CD14-positive monocyte (primary cell): ENCODE data around the gene ZNF649. TPM values are rescaled to one million over a fixed set of nuclear protein-coding genes. Genes with fewer than 3 reads are reported as not detected.

Experiments used
- DNase-seq, 3 donors: peaks; one replicate each; pipeline ENCODE4 v3.0.0-alpha.2; 2011 to 2022
- H2AFZ ChIP-seq: 2 replicates; pipeline ENCODE4 v1.6.0; 2012; ENCODE audit warnings: mild to moderate bottlenecking, low read depth, low read length, inconsistent platforms; ENCODE audit not compliant: insufficient read depth, poor library complexity, severe bottlenecking
- H3K27ac ChIP-seq, 2 donors: 1 replicate in 1 of 2; 2 replicates in 1 of 2; pipeline ENCODE4 v1.5.1; 2012 to 2013; ENCODE audit warnings: low read length in 2 of 2, control low read depth in 1 of 2, inconsistent platforms in 1 of 2, low read depth in 1 of 2, mild to moderate bottlenecking in 1 of 2
- H3K27me3 ChIP-seq, 2 donors: one replicate each; pipeline versions ENCODE4 v1.6.0 to v1.6.1; 2011 to 2013; ENCODE audit warnings: low read length in 2 of 2; ENCODE audit not compliant: control insufficient read depth in 2 of 2, insufficient read depth in 2 of 2
- H3K36me3 ChIP-seq, 2 donors: replicated peaks in 1 of 2; 1 replicate in 1 of 2; 2 replicates in 1 of 2; pipeline versions ENCODE4 v1.5.1 to v1.6.1; 2012 to 2013; ENCODE audit warnings: low read length in 2 of 2, control low read depth in 1 of 2, inconsistent platforms in 1 of 2, mild to moderate bottlenecking in 1 of 2; ENCODE audit not compliant: insufficient read depth in 2 of 2, control insufficient read depth in 1 of 2
- H3K4me1 ChIP-seq, 2 donors: 1 replicate in 1 of 2; 2 replicates in 1 of 2; pipeline versions ENCODE4 v1.5.1 to v1.6.1; 2012 to 2013; ENCODE audit warnings: low read length in 2 of 2, control low read depth in 1 of 2, inconsistent platforms in 1 of 2, mild to moderate bottlenecking in 1 of 2, moderate library complexity in 1 of 2; ENCODE audit not compliant: insufficient read depth in 2 of 2, control insufficient read depth in 1 of 2
- H3K4me2 ChIP-seq: replicated peaks from 2 replicates; pipeline ENCODE3; 2012; ENCODE audit warnings: low read length, moderate library complexity, mild to moderate bottlenecking; ENCODE audit not compliant: poor library complexity, severe bottlenecking; ENCODE audit errors: extremely low read depth
- H3K4me3 ChIP-seq, 3 experiments: fragments of 200-600 bp in 1 of 3; sonication (generic) in 1 of 3; replicated peaks in 1 of 3; 1 replicate in 2 of 3; 2 replicates in 1 of 3; pipeline ENCODE4 v1.5.1; 2011 to 2013; ENCODE audit warnings: low read length in 3 of 3, mild to moderate bottlenecking in 3 of 3, control low read depth in 2 of 3, low read depth in 2 of 3, inconsistent platforms in 1 of 3, moderate library complexity in 1 of 3
- H3K79me2 ChIP-seq: 2 replicates; pipeline ENCODE4 v1.6.0; 2012; ENCODE audit warnings: mild to moderate bottlenecking, control low read depth, inconsistent platforms, low read length, moderate library complexity; ENCODE audit not compliant: insufficient read depth
- H3K9ac ChIP-seq: 2 replicates; pipeline ENCODE4 v1.6.0; 2017; ENCODE audit warnings: low read length, mild to moderate bottlenecking; ENCODE audit not compliant: insufficient read depth, poor library complexity, severe bottlenecking
- H3K9me3 ChIP-seq, 2 donors: replicated peaks in 1 of 2; 1 replicate in 1 of 2; 2 replicates in 1 of 2; pipeline versions ENCODE4 v1.5.1 to v1.6.1; 2012 to 2013; ENCODE audit warnings: low read length in 2 of 2, control low read depth in 1 of 2; ENCODE audit not compliant: control insufficient read depth in 1 of 2, insufficient read depth in 1 of 2
- H4K20me1 ChIP-seq: 2 replicates; pipeline ENCODE4 v1.6.0; 2012; ENCODE audit warnings: mild to moderate bottlenecking, low read length, control low read depth, moderate library complexity; ENCODE audit not compliant: insufficient read depth
- H3K27ac Mint-ChIP-seq, 7 donors: one replicate each; pipeline ENCODE4 v1.8.0; 2020; ENCODE audit warnings: mild to moderate bottlenecking in 7 of 7, mixed read lengths in 7 of 7, moderate library complexity in 6 of 7, inconsistent platforms in 2 of 7
- H3K27me3 Mint-ChIP-seq, 3 donors: one replicate each; pipeline ENCODE4 v1.8.0; 2021 to 2022; ENCODE audit warnings: low read depth in 3 of 3, mild to moderate bottlenecking in 3 of 3, mixed read lengths in 3 of 3, moderate library complexity in 3 of 3, inconsistent platforms in 1 of 3
- H3K36me3 Mint-ChIP-seq, 2 donors: one replicate each; pipeline ENCODE4 v1.8.0; 2020; ENCODE audit warnings: mixed read lengths in 2 of 2, inconsistent platforms in 1 of 2, mild to moderate bottlenecking in 1 of 2
- H3K4me1 Mint-ChIP-seq: one replicate; pipeline ENCODE4 v1.8.0; 2020; ENCODE audit warnings: mild to moderate bottlenecking, mixed read lengths
- H3K4me3 Mint-ChIP-seq, 2 donors: one replicate each; pipeline ENCODE4 v1.8.0; 2020; ENCODE audit warnings: mild to moderate bottlenecking in 2 of 2, mixed read lengths in 2 of 2, moderate library complexity in 1 of 2
- H3K9me3 Mint-ChIP-seq, 7 donors: one replicate each; pipeline ENCODE4 v1.8.0; 2020 to 2022; ENCODE audit warnings: mixed read lengths in 7 of 7, mild to moderate bottlenecking in 6 of 7, moderate library complexity in 6 of 7, inconsistent platforms in 2 of 7
- WGBS: methylation state at CpG from one replicate; pipeline ENCODE4 v1.1.5; 2013; ENCODE audit warnings: missing lambda C conversion rate; ENCODE audit not compliant: insufficient coverage; 5-methylcytosine and 5-hydroxymethylcytosine counted together
- intact Hi-C, 2 donors: fragments of 100-400 bp; cut with micrococcal nuclease; formaldehyde crosslinking; loops; one replicate each; pipeline versions ENCODE4 v1.15.0 to v1.15.1; 2023
- polyA plus RNA-seq, 3 donors: library from polyadenylated mRNA; depleted of rRNA in 1 of 3; unstranded in 2 of 3; stranded (reverse) in 1 of 3; fragments of 300-500 nt in 2 of 3; fragments of >200 nt in 1 of 3; fragmentation: Illumina TruSeq in 2 of 3; gene quantifications; 1 replicate in 2 of 3; 2 replicates in 1 of 3; pipeline ENCODE4 v1.2.3, GENCODE V29; 2012 to 2021
- TF ChIP-seq, protein P1 (sequence below): fragments of 200-600 bp; IDR thresholded peaks from one replicate; pipeline ENCODE4 v1.8.0; 2022; ENCODE audit warnings: antibody characterized with exemption, mild to moderate bottlenecking

Gene ZNF649
- polyA plus RNA-seq, 3 donors: 1.9 to 4.8 (median 3.9) TPM

DNA sequence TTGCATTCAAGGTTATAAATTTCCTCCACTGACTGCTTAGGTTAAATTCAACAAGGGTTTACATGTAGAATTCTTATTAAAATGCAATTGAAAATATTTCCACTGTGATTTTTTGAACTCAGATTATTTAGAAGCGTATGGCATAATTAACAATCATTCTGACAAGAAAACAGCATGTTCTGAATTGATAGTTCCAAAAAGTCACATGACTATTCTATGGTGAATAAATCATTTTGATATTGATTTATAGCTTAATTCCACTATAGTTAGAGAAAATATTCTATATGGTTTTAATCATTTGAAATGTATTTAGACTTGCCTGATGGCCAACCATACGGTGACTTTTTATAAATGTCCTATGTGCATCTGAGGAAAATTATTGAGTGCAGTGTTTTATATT lies 20.1 kb downstream of the ZNF649 start:
- H3K9ac ChIP-seq: no peak overlapping the region
- no peak overlapping the region for H3K27ac ChIP-seq
- Mint-ChIP-seq H3K27me3 (peaks cover 0 to 4% (median 3%) of the 10 kb centered on the region in 3 donors), H3K4me1 (peaks cover 17% of the 10 kb centered on the region), H3K4me3 (no peak overlapping the region), H3K36me3 (peaks cover 18 to 49% of the 10 kb centered on the region in 2 donors), H3K9me3 (peaks cover 45 to 91% (median 75%) of the 10 kb centered on the region in 7 donors), H3K27ac (no peak overlapping the region)
- H3K27me3 ChIP-seq: no peaks in the 10 kb centered on the region
- peaks cover 4 to 33% of the 10 kb centered on the region in 2 donors for H3K36me3 ChIP-seq
- DNase-seq: no peak
- no CpG with 5 or more reads among the region's 2 CpGs for WGBS
- H4K20me1 ChIP-seq: no peaks in the 10 kb centered on the region
- peaks cover 4 to 12% of the 10 kb centered on the region in 2 donors for H3K4me1 ChIP-seq
- peaks cover 52 to 94% of the 10 kb centered on the region in 2 donors for H3K9me3 ChIP-seq
- no peaks in the 10 kb centered on the region for H3K79me2 ChIP-seq
- no peak overlapping the region for H3K4me2 ChIP-seq
- H3K4me3 ChIP-seq: no peak overlapping the region
- TF ChIP-seq, protein P1, sequence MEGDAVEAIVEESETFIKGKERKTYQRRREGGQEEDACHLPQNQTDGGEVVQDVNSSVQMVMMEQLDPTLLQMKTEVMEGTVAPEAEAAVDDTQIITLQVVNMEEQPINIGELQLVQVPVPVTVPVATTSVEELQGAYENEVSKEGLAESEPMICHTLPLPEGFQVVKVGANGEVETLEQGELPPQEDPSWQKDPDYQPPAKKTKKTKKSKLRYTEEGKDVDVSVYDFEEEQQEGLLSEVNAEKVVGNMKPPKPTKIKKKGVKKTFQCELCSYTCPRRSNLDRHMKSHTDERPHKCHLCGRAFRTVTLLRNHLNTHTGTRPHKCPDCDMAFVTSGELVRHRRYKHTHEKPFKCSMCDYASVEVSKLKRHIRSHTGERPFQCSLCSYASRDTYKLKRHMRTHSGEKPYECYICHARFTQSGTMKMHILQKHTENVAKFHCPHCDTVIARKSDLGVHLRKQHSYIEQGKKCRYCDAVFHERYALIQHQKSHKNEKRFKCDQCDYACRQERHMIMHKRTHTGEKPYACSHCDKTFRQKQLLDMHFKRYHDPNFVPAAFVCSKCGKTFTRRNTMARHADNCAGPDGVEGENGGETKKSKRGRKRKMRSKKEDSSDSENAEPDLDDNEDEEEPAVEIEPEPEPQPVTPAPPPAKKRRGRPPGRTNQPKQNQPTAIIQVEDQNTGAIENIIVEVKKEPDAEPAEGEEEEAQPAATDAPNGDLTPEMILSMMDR: no peak
- no peak overlapping the region for H2AFZ ChIP-seq
- intact Hi-C loops: loop anchor here in 1 of 2 donors (5.0 kb wide), 1 partner anchor 103 kb away; the partner anchor contains the start of gene ZNF350

DNA sequence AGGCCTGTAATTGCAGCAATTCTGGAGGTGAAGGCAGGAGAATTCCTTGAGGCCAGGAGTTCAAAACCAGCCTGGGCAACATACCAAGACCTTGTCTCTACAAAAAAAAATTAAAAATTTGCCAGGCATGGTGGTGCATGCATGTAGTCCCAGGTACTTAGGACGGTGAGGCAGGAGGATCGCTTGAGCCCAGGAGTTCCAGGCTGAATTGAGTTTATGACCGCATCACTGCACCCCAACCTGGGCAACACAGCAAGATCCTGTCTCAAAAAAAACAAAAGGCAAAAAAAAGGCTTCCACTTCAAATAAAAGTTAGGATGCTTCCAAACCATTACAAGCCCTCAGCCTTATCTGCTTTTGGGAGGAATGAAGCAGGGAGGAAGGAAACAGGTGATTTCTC lies 22.3 kb downstream of the ZNF649 start:
- Histone ChIP-seq H3K4me3 (no peak overlapping the region), H3K79me2 (no peaks in the 10 kb centered on the region), H3K4me2 (no peak overlapping the region), H4K20me1 (no peaks in the 10 kb centered on the region), H3K36me3 (peaks cover 14 to 42% of the 10 kb centered on the region in 2 donors), H2AFZ (no peak overlapping the region), H3K4me1 (peaks cover 0 to 6% of the 10 kb centered on the region in 2 donors), H3K9me3 (peaks cover 54 to 90% of the 10 kb centered on the region in 2 donors), H3K27ac (no peak overlapping the region), H3K9ac (no peak overlapping the region), H3K27me3 (no peaks in the 10 kb centered on the region)
- TF ChIP-seq, protein P1: no peak
- Mint-ChIP-seq H3K36me3 (peaks cover 25 to 51% of the 10 kb centered on the region in 2 donors), H3K27me3 (peaks cover 0 to 2% (median 2%) of the 10 kb centered on the region in 3 donors), H3K27ac (no peak overlapping the region), H3K4me1 (peaks cover 8% of the 10 kb centered on the region), H3K4me3 (no peak overlapping the region), H3K9me3 (peaks cover 40 to 87% (median 67%) of the 10 kb centered on the region in 7 donors)
- no CpG with 5 or more reads among the region's 3 CpGs for WGBS
- no peak for DNase-seq
- intact Hi-C loops: no loop called here
